NCI-H1930 (cell line): ENCODE results near the gene LIMCH1.
"Not testable (repeated sequence)": the region's sequence is repeated elsewhere in the genome, so short reads cannot be mapped to it uniquely, and the experiment has no call there.

Experiments used
- DNase-seq, 2 experiments: peaks; one replicate each; lab custom pipeline; 2025; lab: John Stamatoyannopoulos, UW

LIMCH1 gene

GRCh38 chr4:41538017-41538733 is at the start of gene LIMCH1:
LIMCH1 (plus strand) TSS chr4:41538157; CDS start chr4:41605996, 67,839 bp downstream.
- no peak for DNase-seq

- DNase-seq, result not testable (repeated sequence)
These were observed 46.8 kb upstream of the LIMCH1 start for GRCh38 chr4:41491081-41491576.

GRCh38 chr4:41496977-41497376 is 41.0 kb upstream of the LIMCH1 start:
- DNase-seq, result no peak

GRCh38 chr4:41498177-41498576 is 39.8 kb upstream of the LIMCH1 start:
- DNase-seq, result no peak

- DNase-seq, result no peak
These were observed 33.7 kb upstream of the LIMCH1 start for GRCh38 chr4:41504167-41504818.

GRCh38 chr4:41505161-41505661 is 32.7 kb upstream of the LIMCH1 start:
- DNase-seq, result no peak

GRCh38 chr4:41506130-41506529 is 31.8 kb upstream of the LIMCH1 start:
- no peak for DNase-seq

GRCh38 chr4:41507291-41507947 is 30.5 kb upstream of the LIMCH1 start:
- no peak for DNase-seq

GRCh38 chr4:41509451-41509866 is 28.5 kb upstream of the LIMCH1 start:
- no peak for DNase-seq

- DNase-seq, result no peak
These were observed 27.8 kb upstream of the LIMCH1 start for GRCh38 chr4:41510179-41510578.

GRCh38 chr4:41512136-41512535 is 25.8 kb upstream of the LIMCH1 start:
- no peak for DNase-seq

- DNase-seq, result no peak
These were observed 25.4 kb upstream of the LIMCH1 start for GRCh38 chr4:41512596-41512995.

GRCh38 chr4:41514169-41514568 is 23.8 kb upstream of the LIMCH1 start:
- no peak for DNase-seq

GRCh38 chr4:41514766-41515481 is 23.0 kb upstream of the LIMCH1 start:
- no peak for DNase-seq

- no peak for DNase-seq
These were observed 20.8 kb upstream of the LIMCH1 start for GRCh38 chr4:41517121-41517520.

- peak; percentile 4 to 29 for DNase-seq
These were observed 20.2 kb upstream of the LIMCH1 start for GRCh38 chr4:41517747-41518146.

- DNase-seq, result no peak
These were observed 13.5 kb upstream of the LIMCH1 start for GRCh38 chr4:41524425-41524824.

GRCh38 chr4:41525129-41525528 is 12.8 kb upstream of the LIMCH1 start:
- no peak for DNase-seq

GRCh38 chr4:41526628-41527027 is 11.3 kb upstream of the LIMCH1 start:
- no peak for DNase-seq

- no peak for DNase-seq
These were observed 9.3 kb upstream of the LIMCH1 start for GRCh38 chr4:41528512-41529205.

- no peak for DNase-seq
These were observed 7.2 kb upstream of the LIMCH1 start for GRCh38 chr4:41530741-41531140.
